ENCODE measurements around the gene SAMD5.

Gene SAMD5

GRCh38 chr6:147577488-147577887 lies 69.0 kb downstream of the SAMD5 start:
- no peak overlapping the region for H3K27ac Mint-ChIP-seq
- H3K4me1 Mint-ChIP-seq = peaks cover 6% of the 10 kb centered on the region
- no peak for TF ChIP-seq CTCF (IDR thresholded peaks at IDR 0.05)
- no peak for DNase-seq
- H3K4me3 Mint-ChIP-seq = no peak overlapping the region
- peaks cover 15% of the 10 kb centered on the region for H3K27me3 Mint-ChIP-seq (ENCODE audit: low read depth, poor library complexity)
- no peaks in the 10 kb centered on the region for H3K36me3 Mint-ChIP-seq (ENCODE audit: low read depth)
- peaks cover 4% of the 10 kb centered on the region for H3K9me3 Mint-ChIP-seq

GRCh38 chr6:147578159-147578558 lies 69.7 kb downstream of the SAMD5 start:
- Mint-ChIP-seq H3K36me3 (ENCODE audit: low read depth) (no peaks in the 10 kb centered on the region), H3K9me3 (peaks cover 4% of the 10 kb centered on the region), H3K27me3 (ENCODE audit: low read depth, poor library complexity) (peaks cover 15% of the 10 kb centered on the region), H3K4me1 (peaks cover 2% of the 10 kb centered on the region), H3K4me3 (no peak overlapping the region), H3K27ac (no peak overlapping the region)
- no peak for TF ChIP-seq CTCF (IDR thresholded peaks at IDR 0.05)
- DNase-seq = no peak

- Mint-ChIP-seq H3K36me3 (ENCODE audit: low read depth) (no peaks in the 10 kb centered on the region), H3K27me3 (ENCODE audit: low read depth, poor library complexity) (peaks cover 15% of the 10 kb centered on the region), H3K27ac (no peak overlapping the region), H3K4me1 (no peaks in the 10 kb centered on the region), H3K9me3 (no peaks in the 10 kb centered on the region), H3K4me3 (no peak overlapping the region)
- no peak for TF ChIP-seq CTCF (IDR thresholded peaks at IDR 0.05)
- DNase-seq = no peak
Measured at GRCh38 chr6:147578883-147579282, 70.4 kb downstream of the SAMD5 start.

GRCh38 chr6:147579667-147580066 lies 71.2 kb downstream of the SAMD5 start:
- H3K4me1 Mint-ChIP-seq = no peaks in the 10 kb centered on the region
- H3K36me3 Mint-ChIP-seq (ENCODE audit: low read depth) = no peaks in the 10 kb centered on the region
- no peak overlapping the region for H3K4me3 Mint-ChIP-seq
- peaks cover 15% of the 10 kb centered on the region for H3K27me3 Mint-ChIP-seq (ENCODE audit: low read depth, poor library complexity)
- no peak for TF ChIP-seq CTCF (IDR thresholded peaks at IDR 0.05)
- H3K9me3 Mint-ChIP-seq = no peaks in the 10 kb centered on the region
- no peak overlapping the region for H3K27ac Mint-ChIP-seq
- DNase-seq = no peak

- TF ChIP-seq CTCF (IDR thresholded peaks at IDR 0.05) = no peak
- no peaks in the 10 kb centered on the region for H3K4me1 Mint-ChIP-seq
- H3K27ac Mint-ChIP-seq = no peak overlapping the region
- no peak overlapping the region for H3K4me3 Mint-ChIP-seq
- peaks cover 18% of the 10 kb centered on the region for H3K27me3 Mint-ChIP-seq (ENCODE audit: low read depth, poor library complexity)
- DNase-seq = no peak
- H3K36me3 Mint-ChIP-seq (ENCODE audit: low read depth) = no peaks in the 10 kb centered on the region
- no peaks in the 10 kb centered on the region for H3K9me3 Mint-ChIP-seq
Measured at GRCh38 chr6:147582991-147583390, 74.5 kb downstream of the SAMD5 start.

- DNase-seq = no peak
- Mint-ChIP-seq H3K27me3 (ENCODE audit: low read depth, poor library complexity) (peaks cover 21% of the 10 kb centered on the region), H3K4me3 (no peak overlapping the region), H3K4me1 (no peaks in the 10 kb centered on the region), H3K9me3 (no peaks in the 10 kb centered on the region), H3K36me3 (ENCODE audit: low read depth) (no peaks in the 10 kb centered on the region), H3K27ac (no peak overlapping the region)
- no peak for TF ChIP-seq CTCF (IDR thresholded peaks at IDR 0.05)
Measured at GRCh38 chr6:147585256-147585655, 76.8 kb downstream of the SAMD5 start.
